HT1080 (cell line): Measurements from ENCODE around the gene VMP1. TPM values are rescaled to one million over a fixed set of nuclear protein-coding genes. Genes with fewer than 3 reads are reported as not detected.

Experiments used
- DNase-seq: peaks from one replicate; pipeline ENCODE4 v3.0.0-alpha.2; 2015; ENCODE audit warnings: low read depth
- total RNA-seq: library from RNA; depleted of rRNA; stranded (reverse); fragments of >200 nt; shearing (Covaris generic); gene quantifications from 2 replicates; pipeline ENCODE4 v1.2.3, GENCODE V29; 2014

The VMP1 gene
- total RNA-seq, 1 experiment from 2014 or later: 69.3 TPM

GRCh38 chr17:59707971-59708430, 547 bp downstream of the VMP1 start:
- DNase-seq: no peak

- DNase-seq: no peak
Measured at GRCh38 chr17:59711936-59712335, 4.5 kb downstream of the VMP1 start.

GRCh38 chr17:59712862-59713261, 5.4 kb downstream of the VMP1 start:
- DNase-seq: no peak

GRCh38 chr17:59714255-59714654, 6.8 kb downstream of the VMP1 start:
- no peak for DNase-seq

- no peak for DNase-seq
Measured at GRCh38 chr17:59716427-59716826, 9.0 kb downstream of the VMP1 start.

GRCh38 chr17:59719526-59719925, 12.1 kb downstream of the VMP1 start:
- no peak for DNase-seq

GRCh38 chr17:59722623-59723022, 15.2 kb downstream of the VMP1 start:
- DNase-seq: no peak

- DNase-seq: no peak
Measured at GRCh38 chr17:59723041-59723440, 15.6 kb downstream of the VMP1 start.

- DNase-seq: no peak
Measured at GRCh38 chr17:59723607-59724006, 16.2 kb downstream of the VMP1 start.

GRCh38 chr17:59725691-59726090, 18.2 kb downstream of the VMP1 start:
- no peak for DNase-seq

- DNase-seq: no peak
Measured at GRCh38 chr17:59727817-59728533, 20.5 kb downstream of the VMP1 start.

- no peak for DNase-seq
Measured at GRCh38 chr17:59730268-59730834, 22.9 kb downstream of the VMP1 start.

GRCh38 chr17:59733697-59734096, 26.2 kb downstream of the VMP1 start:
- DNase-seq: no peak

- no peak for DNase-seq
Measured at GRCh38 chr17:59734226-59734625, 26.8 kb downstream of the VMP1 start.

GRCh38 chr17:59737324-59737723, 29.9 kb downstream of the VMP1 start:
- no peak for DNase-seq

GRCh38 chr17:59743842-59744241, 36.4 kb downstream of the VMP1 start:
- no peak for DNase-seq

- no peak for DNase-seq
Measured at GRCh38 chr17:59745040-59745439, 37.6 kb downstream of the VMP1 start.

GRCh38 chr17:59746849-59747445, 39.5 kb downstream of the VMP1 start:
- DNase-seq: no peak

GRCh38 chr17:59748591-59748990, 41.1 kb downstream of the VMP1 start:
- no peak for DNase-seq

GRCh38 chr17:59751955-59752413, 44.5 kb downstream of the VMP1 start:
- DNase-seq: no peak

- DNase-seq: no peak
Measured at GRCh38 chr17:59752446-59752845, 45.0 kb downstream of the VMP1 start.

GRCh38 chr17:59752922-59753321, 45.5 kb downstream of the VMP1 start:
- DNase-seq: no peak
